RPMI7951 (cell line): ENCODE measurements around the gene PITPNM3. TPM values are rescaled to one million over a fixed set of nuclear protein-coding genes. Genes with fewer than 3 reads are reported as not detected.
A peak's percentile ranks its signal among the peaks of the same experiment; 100 is the strongest.

Source experiments
- DNase-seq: peaks from one replicate; pipeline ENCODE4 v3.0.0-alpha.2; 2012; ENCODE audit warnings: low read depth
- total RNA-seq: library from RNA; depleted of rRNA; stranded (reverse); fragments of >200 nt; shearing (Covaris generic); gene quantifications from 2 replicates; pipeline ENCODE4 v1.2.3, GENCODE V29; 2014

The PITPNM3 gene
- total RNA-seq, 1 experiment from 2014 or later: 0.12 TPM

DNA sequence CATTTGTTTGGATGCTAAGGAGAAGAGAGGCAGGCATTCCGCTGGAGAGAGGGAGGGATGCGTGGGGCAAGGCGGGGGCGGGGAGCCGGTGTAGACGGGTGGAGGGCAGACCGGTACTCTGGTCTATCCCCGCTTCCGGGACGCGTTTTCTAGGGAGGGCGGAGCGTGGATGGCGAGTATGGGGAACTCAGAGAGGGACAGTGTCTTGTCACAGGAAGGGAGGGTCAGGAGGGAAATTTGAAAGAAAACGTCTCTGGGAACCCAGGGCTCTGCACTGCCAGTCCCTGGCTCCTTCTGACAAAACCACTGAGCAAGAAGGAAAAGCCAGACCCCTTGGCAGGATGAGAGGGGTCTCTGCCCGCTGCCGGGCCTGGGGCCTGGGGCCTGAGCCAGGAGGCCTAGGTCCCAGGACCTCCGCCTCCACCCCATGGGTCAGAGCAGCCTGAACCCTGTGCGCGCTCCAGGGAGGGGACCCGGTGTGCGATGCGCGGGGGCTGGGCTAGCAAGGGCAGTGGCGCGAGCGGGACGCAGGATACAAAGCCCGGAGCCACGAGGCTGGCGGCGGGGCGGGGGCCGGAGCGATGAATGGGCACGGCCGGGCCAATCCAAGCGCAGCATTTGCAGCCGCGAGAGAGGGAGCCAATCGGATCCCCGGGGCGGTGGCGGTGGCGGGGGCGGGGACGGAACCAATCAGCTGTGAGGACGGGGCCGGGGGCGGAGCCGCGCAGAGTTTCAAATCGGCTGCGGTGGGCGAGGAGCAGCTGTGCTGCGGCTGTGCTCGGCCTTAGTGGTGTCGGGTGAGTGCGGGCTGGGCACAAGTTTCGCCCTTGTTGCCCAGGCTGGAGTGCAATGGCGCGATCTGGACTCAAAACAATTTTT is 112.4 kb downstream of the PITPNM3 start, which contains the start of gene PIMREG:
Gene PIMREG, plus strand, starts transcription at position 764 of the 879 bp plus-strand sequence. CDS start 656 bp downstream, outside the sequence.
- DNase-seq: peak; percentile 93

GRCh38 chr17:6442775-6443174 is 113.6 kb downstream of the PITPNM3 start:
- DNase-seq: no peak

DNA sequence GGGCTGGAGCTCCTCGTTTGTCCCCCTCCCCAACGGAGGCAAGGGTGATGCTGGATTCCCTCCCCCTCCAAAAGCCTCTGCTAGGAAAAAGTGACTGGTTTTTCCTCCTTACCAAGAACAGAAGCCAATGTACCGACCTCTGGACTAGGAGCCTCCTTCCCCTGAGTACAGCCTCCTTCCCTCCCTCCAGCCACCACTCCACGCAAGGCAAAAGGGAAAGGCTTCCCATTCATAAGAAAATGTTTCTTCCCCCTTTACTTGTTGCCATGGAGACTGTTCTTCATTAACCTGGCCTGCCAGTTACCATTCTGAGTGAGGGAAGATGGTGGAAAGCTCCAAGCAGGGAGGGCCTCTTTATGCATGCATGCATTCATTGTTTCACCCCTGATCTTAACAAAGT is 116.4 kb downstream of the PITPNM3 start:
- DNase-seq: no peak

GRCh38 chr17:6437956-6438355 is 118.4 kb downstream of the PITPNM3 start:
- no peak for DNase-seq

DNA sequence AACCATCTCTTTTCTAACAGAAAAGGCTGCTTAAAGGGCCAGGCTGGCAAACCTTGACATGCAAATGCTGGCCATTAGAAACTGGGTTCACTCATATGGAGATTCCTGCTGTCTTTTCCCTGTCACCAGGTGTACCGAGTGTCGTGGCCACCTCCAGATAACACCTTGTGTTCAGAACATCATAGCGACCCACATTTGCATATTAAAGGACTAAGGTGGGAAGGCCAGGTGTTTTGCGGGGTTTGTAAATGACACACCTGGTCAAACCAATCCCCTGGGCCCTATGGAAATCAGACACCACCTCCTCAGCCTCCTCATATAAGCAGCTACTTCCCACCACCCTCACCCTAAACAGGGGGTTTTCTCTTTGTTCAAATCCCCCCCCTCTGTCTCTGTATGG is 118.9 kb downstream of the PITPNM3 start:
- no peak for DNase-seq

GRCh38 chr17:6435968-6436367 is 120.4 kb downstream of the PITPNM3 start:
- DNase-seq: peak; percentile 57

DNA sequence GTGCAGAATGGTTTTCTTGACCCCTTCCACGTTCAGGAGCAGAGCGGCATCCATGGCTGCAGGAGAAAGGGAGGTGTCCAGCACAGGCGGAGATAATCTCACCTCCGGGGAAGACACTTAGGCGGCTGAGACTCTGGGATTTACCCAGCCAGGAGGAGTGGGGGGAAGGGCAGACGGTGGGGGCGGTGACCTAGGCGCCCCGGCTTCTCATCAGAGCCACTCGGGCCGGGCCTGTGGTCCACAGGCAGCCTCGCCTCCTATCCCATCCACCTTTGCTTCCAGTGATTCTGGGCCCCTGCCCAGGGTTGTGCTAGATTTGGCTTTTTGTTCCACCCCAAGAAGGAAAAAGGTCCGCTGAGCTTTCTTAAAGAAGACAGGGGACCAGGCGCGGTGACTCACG is 121.3 kb downstream of the PITPNM3 start, which contains the start of gene AIPL1:
Gene AIPL1, minus strand, starts transcription at position 71 of the 400 bp plus-strand sequence. Its CDS starts 17 bp downstream, at position 54.
- no peak for DNase-seq

GRCh38 chr17:6430769-6431168 is 125.6 kb downstream of the PITPNM3 start:
- DNase-seq: no peak

GRCh38 chr17:6429266-6429665 is 127.1 kb downstream of the PITPNM3 start:
- DNase-seq: no peak

- no peak for DNase-seq
Observed at GRCh38 chr17:6428207-6428965, 128.0 kb downstream of the PITPNM3 start.

DNA sequence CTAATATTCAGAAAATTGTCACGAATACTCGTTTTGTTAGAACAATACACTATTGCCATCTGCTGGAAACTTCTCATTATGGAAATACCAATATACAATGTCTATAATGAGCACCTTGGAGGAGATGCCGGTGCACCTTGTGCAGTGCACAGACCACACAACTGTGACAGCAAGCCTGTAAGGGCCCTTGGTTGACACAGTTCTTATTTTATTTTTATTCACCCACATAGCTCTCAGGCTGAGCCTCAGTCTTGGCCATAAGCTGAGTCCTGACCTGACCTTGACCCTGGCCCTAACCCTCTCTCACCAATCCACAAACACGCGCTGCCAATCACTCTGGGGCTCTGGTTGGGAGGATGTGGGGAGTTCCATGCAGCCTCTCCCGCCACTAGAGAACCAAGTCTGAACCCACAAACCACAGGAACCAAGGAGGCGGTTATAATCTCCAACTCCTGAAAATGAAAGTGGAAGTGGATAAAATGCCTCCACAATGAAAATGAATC is 129.0 kb downstream of the PITPNM3 start:
- peak; percentile 72 for DNase-seq

GRCh38 chr17:6426356-6427101 is 129.8 kb downstream of the PITPNM3 start:
- DNase-seq: no peak

- DNase-seq: no peak
Observed at GRCh38 chr17:6425407-6425806, 130.9 kb downstream of the PITPNM3 start.

- DNase-seq: no peak
Observed at GRCh38 chr17:6423931-6424330, 132.4 kb downstream of the PITPNM3 start.

DNA sequence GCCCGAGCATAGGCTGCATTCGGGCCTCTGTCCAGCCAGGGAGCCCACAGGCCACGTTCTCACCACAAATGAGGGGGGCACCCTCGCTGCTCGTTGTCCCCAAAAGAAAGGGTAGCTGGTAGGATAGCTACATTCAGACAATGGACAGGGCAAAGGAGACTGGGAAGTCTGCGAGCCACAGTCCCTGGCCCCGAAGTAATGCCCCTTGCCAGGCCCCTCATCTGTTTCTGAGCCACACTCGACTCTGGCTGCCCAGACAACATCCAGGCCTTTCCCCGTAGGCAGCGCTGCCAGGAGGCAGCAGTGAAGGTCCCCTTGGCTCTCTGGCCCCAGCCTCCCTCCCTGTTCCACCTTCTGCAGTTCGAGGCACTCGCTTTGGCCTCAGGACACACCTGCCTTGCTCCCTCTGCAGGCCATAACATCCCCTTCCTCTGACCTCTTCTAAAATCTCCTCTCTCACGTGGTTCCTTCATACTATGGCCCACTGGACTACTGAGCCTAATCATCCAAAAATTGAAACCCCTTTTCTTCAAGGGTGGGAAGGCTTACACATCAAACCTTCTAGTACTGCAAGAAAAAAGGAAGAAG is 133.6 kb downstream of the PITPNM3 start:
- no peak for DNase-seq

GRCh38 chr17:6421700-6422604 is 134.4 kb downstream of the PITPNM3 start:
- DNase-seq: peak; percentile 69

DNA sequence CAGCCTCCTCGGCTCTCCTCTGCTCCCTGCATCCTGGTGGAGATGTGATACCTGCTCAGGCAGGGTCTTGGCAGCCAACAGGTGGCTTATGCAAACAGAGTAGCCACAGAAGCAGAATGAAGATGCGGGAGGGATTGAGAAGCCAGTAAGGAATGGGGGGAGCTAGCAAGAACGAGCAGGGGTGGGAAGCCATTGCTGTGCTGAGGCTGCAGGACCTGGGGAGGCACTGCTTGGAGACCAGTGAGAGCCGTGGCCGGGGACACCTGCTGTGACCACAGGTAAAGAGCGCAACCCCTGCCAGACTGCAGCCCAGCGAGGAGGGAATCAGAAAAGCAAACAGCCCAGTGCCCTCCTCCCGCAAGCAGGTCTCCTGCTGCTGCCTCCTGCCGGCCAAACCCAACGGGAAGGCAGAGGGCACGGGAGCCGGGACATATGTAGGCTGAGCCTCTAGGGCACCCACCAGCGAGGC is 136.1 kb downstream of the PITPNM3 start:
- DNase-seq: no peak

DNA sequence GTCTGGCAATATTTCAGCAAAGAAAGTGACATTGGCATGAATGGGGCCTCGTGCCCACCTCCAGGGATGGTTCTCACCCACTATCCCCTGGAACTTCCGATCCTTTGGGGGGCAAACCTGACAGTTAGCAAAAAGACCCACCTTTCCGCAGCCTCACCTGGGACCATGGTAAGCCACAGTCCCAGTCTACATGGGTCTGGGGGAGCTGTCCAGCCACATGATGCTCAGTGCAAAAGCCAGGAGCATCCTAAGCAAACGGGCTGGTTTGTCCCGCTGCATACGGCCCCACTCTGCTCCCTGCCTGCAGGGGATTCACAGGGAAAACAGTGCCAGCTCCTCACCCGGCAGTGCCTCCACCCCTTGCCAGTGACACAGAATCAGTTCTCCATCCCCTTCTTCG is 140.7 kb downstream of the PITPNM3 start:
- no peak for DNase-seq

DNA sequence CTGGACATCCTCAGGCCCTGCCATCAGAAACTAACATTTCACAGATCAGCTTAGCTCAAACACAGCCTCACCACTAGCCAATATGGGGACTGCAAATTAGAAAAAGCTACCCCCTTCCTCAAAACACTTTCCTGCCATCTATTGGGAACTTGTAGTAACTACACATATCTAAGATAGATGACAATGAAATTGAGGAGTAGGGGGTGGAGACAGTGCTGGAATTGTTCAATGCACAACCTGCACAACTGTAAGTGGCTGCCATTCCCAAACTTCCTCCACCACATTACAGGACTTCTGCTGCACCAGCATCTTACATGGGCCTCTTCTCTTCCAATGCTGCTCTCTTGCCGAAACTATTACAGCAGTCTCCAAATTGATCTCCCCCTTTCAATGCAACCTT is 143.3 kb downstream of the PITPNM3 start:
- DNase-seq: peak; percentile 51

DNA sequence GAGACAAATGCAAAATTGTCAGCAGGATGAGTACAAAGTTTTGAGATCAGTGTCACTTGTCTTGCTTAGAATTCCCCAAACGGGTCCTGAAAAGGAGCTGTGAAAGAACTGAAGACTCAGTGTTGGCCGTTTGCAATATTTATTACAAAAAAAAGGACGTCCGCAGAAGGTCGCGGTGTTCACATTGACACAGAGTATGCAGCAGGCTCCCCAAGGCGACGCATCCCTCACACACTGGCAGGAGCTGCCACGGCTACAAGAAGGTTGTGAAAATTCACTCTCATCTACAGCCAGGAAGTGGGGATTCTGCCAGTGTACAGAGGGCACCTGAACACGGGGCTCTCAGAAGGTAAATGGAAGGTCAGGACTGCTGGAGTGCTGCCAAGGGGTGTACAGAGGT is 147.6 kb downstream of the PITPNM3 start:
- DNase-seq: no peak
